ENCODE data around the gene RBM7. TPM values are rescaled to one million over a fixed set of nuclear protein-coding genes. Genes with fewer than 3 reads are reported as not detected.

Gene RBM7
- total RNA-seq, 1 experiment from 2014 or later, result 39.7 TPM

GRCh38 chr11:114396916-114397315 lies 3.5 kb upstream of the RBM7 start:
- no peak for DNase-seq (ENCODE audit: low read depth)

GRCh38 chr11:114397349-114397982 lies 3.0 kb upstream of the RBM7 start:
- no peak for DNase-seq (ENCODE audit: low read depth)

- no peak for DNase-seq (ENCODE audit: low read depth)
Measured at GRCh38 chr11:114398303-114398920, 2.1 kb upstream of the RBM7 start.

GRCh38 chr11:114399490-114400215 lies 813 bp upstream of the RBM7 start:
- peak; percentile 10 for DNase-seq (ENCODE audit: low read depth)

- no peak for DNase-seq (ENCODE audit: low read depth)
Measured at GRCh38 chr11:114400915-114401223, 403 bp downstream of the RBM7 start.

- no peak for DNase-seq (ENCODE audit: low read depth)
Measured at GRCh38 chr11:114401311-114401710, 845 bp downstream of the RBM7 start.

- no peak for DNase-seq (ENCODE audit: low read depth)
Measured at GRCh38 chr11:114412946-114413345, 12.5 kb downstream of the RBM7 start.

GRCh38 chr11:114413958-114414357 lies 13.5 kb downstream of the RBM7 start:
- no peak for DNase-seq (ENCODE audit: low read depth)

GRCh38 chr11:114416441-114416961 lies 16.0 kb downstream of the RBM7 start:
- no peak for DNase-seq (ENCODE audit: low read depth)

- no peak for DNase-seq (ENCODE audit: low read depth)
Measured at GRCh38 chr11:114426280-114426679, 25.8 kb downstream of the RBM7 start.

- DNase-seq (ENCODE audit: low read depth), result no peak
Measured at GRCh38 chr11:114430290-114430689, 29.8 kb downstream of the RBM7 start.

- no peak for DNase-seq (ENCODE audit: low read depth)
Measured at GRCh38 chr11:114432893-114433292, 32.4 kb downstream of the RBM7 start.

GRCh38 chr11:114433376-114433775 lies 32.9 kb downstream of the RBM7 start:
- no peak for DNase-seq (ENCODE audit: low read depth)

- DNase-seq (ENCODE audit: low read depth), result peak; percentile 26
Measured at GRCh38 chr11:114438303-114438702, 37.8 kb downstream of the RBM7 start.

- peak; percentile 97 for DNase-seq (ENCODE audit: low read depth)
Measured at GRCh38 chr11:114439229-114440120, 39.0 kb downstream of the RBM7 start, which contains the start of gene REXO2. REXO2 (plus strand) TSS chr11:114439467; CDS start chr11:114439529, 62 bp downstream.

GRCh38 chr11:114440121-114440860 lies 39.8 kb downstream of the RBM7 start:
- DNase-seq (ENCODE audit: low read depth), result no peak

GRCh38 chr11:114440971-114441763 lies 40.7 kb downstream of the RBM7 start:
- DNase-seq (ENCODE audit: low read depth), result no peak

GRCh38 chr11:114441921-114442320 lies 41.5 kb downstream of the RBM7 start:
- no peak for DNase-seq (ENCODE audit: low read depth)

- no peak for DNase-seq (ENCODE audit: low read depth)
Measured at GRCh38 chr11:114442536-114442935, 42.1 kb downstream of the RBM7 start.

- no peak for DNase-seq (ENCODE audit: low read depth)
Measured at GRCh38 chr11:114447444-114447843, 47.0 kb downstream of the RBM7 start.
